WTC11 (cell line): ENCODE measurements around the gene RTN4. TPM values are rescaled to one million over a fixed set of nuclear protein-coding genes. Genes with fewer than 3 reads are reported as not detected.

Source experiments
- ATAC-seq: fragments of 200-7000 bp; cut with Tn5 transposase; 2 replicates; pipeline ENCODE4 v1.10.0; 2021; ENCODE audit warnings: mild to moderate bottlenecking, moderate library complexity
- CTCF ChIA-PET: fragments of 300-600 bp; sonication (Branson Sonifier 250); formaldehyde crosslinking; loops from one replicate; lab custom pipeline; 2021; ENCODE audit warnings: antibody characterized with exemption; lab: Charles Lee
- POLR2A ChIA-PET: fragments of 350-600 bp; sonication (Branson Sonifier 250); formaldehyde crosslinking; loops from one replicate; lab custom pipeline; 2021; ENCODE audit warnings: antibody characterized with exemption; lab: Charles Lee
- DNase-seq: peaks from one replicate; pipeline ENCODE4 v3.0.0; 2021; ENCODE audit warnings: low spot score
- H3K27ac Mint-ChIP-seq: 2 replicates; pipeline ENCODE4 v1.8.0; 2021; ENCODE audit warnings: mixed read lengths
- H3K27me3 Mint-ChIP-seq: 2 replicates; pipeline ENCODE4 v1.8.0; 2021; ENCODE audit warnings: low read depth, mild to moderate bottlenecking, moderate library complexity, mixed read lengths
- H3K36me3 Mint-ChIP-seq: 2 replicates; pipeline ENCODE4 v1.8.0; 2021; ENCODE audit warnings: mixed read lengths
- H3K4me1 Mint-ChIP-seq: 2 replicates; pipeline ENCODE4 v1.8.0; 2022; ENCODE audit warnings: mixed read lengths
- H3K4me3 Mint-ChIP-seq: 2 replicates; pipeline ENCODE4 v1.8.0; 2021; ENCODE audit warnings: mild to moderate bottlenecking, moderate library complexity, mixed read lengths
- H3K9me3 Mint-ChIP-seq: 2 replicates; pipeline ENCODE4 v1.8.0; 2021; ENCODE audit warnings: mixed read lengths
- CREB1 ChIP-seq: sonication (generic); formaldehyde crosslinking; IDR thresholded peaks from 2 replicates; pipeline ENCODE4 v1.8.0; 2023; ENCODE audit warnings: mild to moderate bottlenecking, missing genetic modification reagents
- ESRRA ChIP-seq: sonication (generic); formaldehyde crosslinking; IDR thresholded peaks from 2 replicates; pipeline ENCODE4 v1.8.1; 2022; ENCODE audit warnings: mild to moderate bottlenecking, missing genetic modification reagents, borderline replicate concordance
- FOXJ3 ChIP-seq: sonication (generic); formaldehyde crosslinking; IDR thresholded peaks from 2 replicates; pipeline ENCODE4 v1.9.0; 2021; ENCODE audit warnings: missing genetic modification reagents, mild to moderate bottlenecking, borderline replicate concordance
- FOXK1 ChIP-seq: sonication (generic); formaldehyde crosslinking; IDR thresholded peaks from 2 replicates; pipeline ENCODE4 v1.8.0; 2022; ENCODE audit warnings: mild to moderate bottlenecking, moderate library complexity, missing genetic modification reagents
- KAT7 ChIP-seq: sonication (generic); formaldehyde crosslinking; IDR thresholded peaks from 2 replicates; pipeline ENCODE4 v1.8.1; 2023; ENCODE audit warnings: missing genetic modification reagents, mild to moderate bottlenecking, borderline replicate concordance
- MXD4 ChIP-seq: fragments of 250-450 bp; sonication (Bioruptor Pico); IDR thresholded peaks from 2 replicates; pipeline ENCODE4 v1.8.0; 2021; ENCODE audit warnings: mild to moderate bottlenecking, moderate library complexity, borderline replicate concordance
- NR2C2 ChIP-seq: sonication (generic); formaldehyde crosslinking; IDR thresholded peaks from 2 replicates; pipeline ENCODE4 v1.8.0; 2022; ENCODE audit warnings: mild to moderate bottlenecking, missing genetic modification reagents
- PRRX2 ChIP-seq: fragments of 250-450 bp; sonication (Bioruptor Pico); IDR thresholded peaks from 2 replicates; pipeline ENCODE4 v1.8.0; 2021; ENCODE audit warnings: mild to moderate bottlenecking
- RELA ChIP-seq: sonication (generic); formaldehyde crosslinking; IDR thresholded peaks from 2 replicates; pipeline ENCODE4 v1.8.1; 2022; ENCODE audit warnings: missing genetic modification reagents, mild to moderate bottlenecking, borderline replicate concordance
- SMAD3 ChIP-seq: sonication (generic); formaldehyde crosslinking; IDR thresholded peaks from 2 replicates; pipeline ENCODE4 v1.8.0; 2022; ENCODE audit warnings: missing genetic modification reagents, mild to moderate bottlenecking, borderline replicate concordance
- SMAD4 ChIP-seq: sonication (generic); formaldehyde crosslinking; IDR thresholded peaks from 2 replicates; pipeline ENCODE4 v1.8.0; 2022; ENCODE audit warnings: mild to moderate bottlenecking, missing genetic modification reagents
- TEAD1 ChIP-seq: sonication (generic); formaldehyde crosslinking; IDR thresholded peaks from 2 replicates; pipeline ENCODE4 v1.8.0; 2022; ENCODE audit warnings: mild to moderate bottlenecking, missing genetic modification reagents
- ZNF121 ChIP-seq: sonication (generic); formaldehyde crosslinking; IDR thresholded peaks from 2 replicates; pipeline ENCODE4 v1.8.0; 2023; ENCODE audit warnings: missing genetic modification reagents
- ZNF138 ChIP-seq: sonication (generic); formaldehyde crosslinking; conservative IDR thresholded peaks from 2 replicates; pipeline ENCODE4 v1.8.1; 2022; ENCODE audit warnings: mild to moderate bottlenecking, moderate library complexity, missing genetic modification reagents
- ZNF219 ChIP-seq: sonication (generic); formaldehyde crosslinking; IDR thresholded peaks from 2 replicates; pipeline ENCODE4 v1.8.0; 2023; ENCODE audit warnings: missing genetic modification reagents, mild to moderate bottlenecking, borderline replicate concordance
- ZNF232 ChIP-seq: sonication (generic); formaldehyde crosslinking; IDR thresholded peaks from 2 replicates; pipeline ENCODE4 v1.8.0; 2022; ENCODE audit warnings: mild to moderate bottlenecking, missing genetic modification reagents
- ZNF263 ChIP-seq: sonication (generic); formaldehyde crosslinking; IDR thresholded peaks from 2 replicates; pipeline ENCODE4 v1.8.1; 2022; ENCODE audit warnings: low read depth, mild to moderate bottlenecking, moderate library complexity, missing genetic modification reagents
- total RNA-seq: library from RNA; stranded (reverse); gene quantifications from 3 replicates; pipeline ENCODE4 v1.2.3, GENCODE V29; 2021
- TF ChIP-seq, protein P1 (sequence below): sonication (generic); formaldehyde crosslinking; IDR thresholded peaks from 2 replicates; pipeline ENCODE4 v1.8.1; 2022; ENCODE audit warnings: mild to moderate bottlenecking, moderate library complexity, missing genetic modification reagents
- TF ChIP-seq, protein P2 (sequence below): fragments of 250-450 bp; sonication (Bioruptor Pico); IDR thresholded peaks from 2 replicates; pipeline ENCODE4 v1.9.0; 2021; ENCODE audit warnings: mild to moderate bottlenecking
- TF ChIP-seq, protein P3 (sequence below): sonication (generic); formaldehyde crosslinking; IDR thresholded peaks from 2 replicates; pipeline ENCODE4 v1.8.1; 2022; ENCODE audit warnings: low read depth, mild to moderate bottlenecking, moderate library complexity, missing genetic modification reagents, borderline replicate concordance
- TF ChIP-seq, protein P4 (sequence below): sonication (generic); formaldehyde crosslinking; IDR thresholded peaks from 2 replicates; pipeline ENCODE4 v1.8.0; 2022; ENCODE audit warnings: mild to moderate bottlenecking, missing genetic modification reagents
- TF ChIP-seq, protein P5 (sequence below): sonication (generic); formaldehyde crosslinking; IDR thresholded peaks from 2 replicates; pipeline ENCODE4 v1.8.1; 2022; ENCODE audit warnings: low read depth, missing genetic modification reagents, borderline replicate concordance
- TF ChIP-seq, protein P6 (sequence below): sonication (generic); formaldehyde crosslinking; IDR thresholded peaks from 2 replicates; pipeline ENCODE4 v1.8.0; 2023; ENCODE audit warnings: missing genetic modification reagents, mild to moderate bottlenecking, borderline replicate concordance

The RTN4 gene
- total RNA-seq, 1 experiment from 2014 or later = 202 TPM

DNA sequence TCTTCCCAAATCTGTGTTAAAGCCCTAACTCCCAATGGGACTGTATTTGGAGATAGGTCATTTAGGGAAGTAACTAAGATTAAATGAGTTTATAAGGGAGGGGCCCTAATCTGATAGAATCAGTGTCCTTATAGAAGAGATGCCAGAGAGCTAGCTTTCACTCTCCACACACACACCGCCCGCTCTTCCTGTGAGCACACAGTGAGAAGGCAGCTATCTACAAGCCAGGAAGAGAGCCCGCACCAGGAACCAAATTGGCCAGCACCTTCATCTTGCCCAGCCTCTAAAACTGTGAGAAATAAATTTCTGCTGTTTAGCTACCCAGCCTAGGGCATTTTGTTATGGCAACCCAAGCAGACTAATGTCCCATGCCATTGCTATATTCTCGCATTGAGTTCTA lies 125.2 kb downstream of the RTN4 start:
- TF ChIP-seq KAT7 (CRISPR knock-in tag) (no peak), ZNF232 (CRISPR knock-in tag) (no peak), FOXK1 (CRISPR knock-in tag) (no peak), RELA (CRISPR knock-in tag) (no peak), ZNF121 (CRISPR knock-in tag) (no peak), ZNF219 (CRISPR knock-in tag) (no peak), ZNF138 (CRISPR knock-in tag) (no peak), ZNF263 (CRISPR knock-in tag) (no peak), SMAD3 (CRISPR knock-in tag) (no peak), TEAD1 (CRISPR knock-in tag) (no peak), NR2C2 (CRISPR knock-in tag) (no peak), MXD4 (no peak)
- TF ChIP-seq, protein P1, sequence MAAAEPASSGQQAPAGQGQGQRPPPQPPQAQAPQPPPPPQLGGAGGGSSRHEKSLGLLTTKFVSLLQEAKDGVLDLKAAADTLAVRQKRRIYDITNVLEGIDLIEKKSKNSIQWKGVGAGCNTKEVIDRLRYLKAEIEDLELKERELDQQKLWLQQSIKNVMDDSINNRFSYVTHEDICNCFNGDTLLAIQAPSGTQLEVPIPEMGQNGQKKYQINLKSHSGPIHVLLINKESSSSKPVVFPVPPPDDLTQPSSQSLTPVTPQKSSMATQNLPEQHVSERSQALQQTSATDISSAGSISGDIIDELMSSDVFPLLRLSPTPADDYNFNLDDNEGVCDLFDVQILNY (CRISPR knock-in tag) = no peak
- TF ChIP-seq, protein P2, sequence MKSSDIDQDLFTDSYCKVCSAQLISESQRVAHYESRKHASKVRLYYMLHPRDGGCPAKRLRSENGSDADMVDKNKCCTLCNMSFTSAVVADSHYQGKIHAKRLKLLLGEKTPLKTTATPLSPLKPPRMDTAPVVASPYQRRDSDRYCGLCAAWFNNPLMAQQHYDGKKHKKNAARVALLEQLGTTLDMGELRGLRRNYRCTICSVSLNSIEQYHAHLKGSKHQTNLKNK = no peak
- TF ChIP-seq, protein P3, sequence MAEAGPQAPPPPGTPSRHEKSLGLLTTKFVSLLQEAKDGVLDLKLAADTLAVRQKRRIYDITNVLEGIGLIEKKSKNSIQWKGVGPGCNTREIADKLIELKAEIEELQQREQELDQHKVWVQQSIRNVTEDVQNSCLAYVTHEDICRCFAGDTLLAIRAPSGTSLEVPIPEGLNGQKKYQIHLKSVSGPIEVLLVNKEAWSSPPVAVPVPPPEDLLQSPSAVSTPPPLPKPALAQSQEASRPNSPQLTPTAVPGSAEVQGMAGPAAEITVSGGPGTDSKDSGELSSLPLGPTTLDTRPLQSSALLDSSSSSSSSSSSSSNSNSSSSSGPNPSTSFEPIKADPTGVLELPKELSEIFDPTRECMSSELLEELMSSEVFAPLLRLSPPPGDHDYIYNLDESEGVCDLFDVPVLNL (CRISPR knock-in tag) = no peak
- TF ChIP-seq, protein P4, sequence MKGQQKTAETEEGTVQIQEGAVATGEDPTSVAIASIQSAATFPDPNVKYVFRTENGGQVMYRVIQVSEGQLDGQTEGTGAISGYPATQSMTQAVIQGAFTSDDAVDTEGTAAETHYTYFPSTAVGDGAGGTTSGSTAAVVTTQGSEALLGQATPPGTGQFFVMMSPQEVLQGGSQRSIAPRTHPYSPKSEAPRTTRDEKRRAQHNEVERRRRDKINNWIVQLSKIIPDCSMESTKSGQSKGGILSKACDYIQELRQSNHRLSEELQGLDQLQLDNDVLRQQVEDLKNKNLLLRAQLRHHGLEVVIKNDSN = no peak
- no peak for ATAC-seq

DNA sequence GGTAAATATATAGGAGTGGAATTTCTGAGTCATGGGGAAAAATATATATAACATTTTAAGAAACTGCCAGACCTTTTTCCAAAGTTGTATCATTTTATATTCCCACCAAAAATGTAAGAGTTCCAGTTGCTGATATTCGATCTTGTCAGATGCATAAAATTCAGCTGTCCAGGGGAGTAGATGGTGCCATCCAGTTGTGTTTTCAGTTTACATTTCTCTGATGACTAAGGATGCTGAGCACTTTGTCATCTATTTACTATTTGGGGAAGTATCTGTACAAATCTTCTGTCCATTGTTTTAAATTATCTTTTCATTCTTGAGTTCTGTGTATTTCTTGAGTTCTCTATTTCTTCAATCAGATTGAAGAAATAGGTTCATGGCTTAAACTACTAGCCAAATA lies 126.1 kb downstream of the RTN4 start:
- ChIA-PET POLR2A (no interaction called here), CTCF (no interaction called here)
- H3K27me3 Mint-ChIP-seq = no peaks in the 10 kb centered on the region
- H3K9me3 Mint-ChIP-seq = peaks cover 9% of the 10 kb centered on the region; the same call in 1 of the 2 replicates
- ATAC-seq = no peak
- H3K36me3 Mint-ChIP-seq = no peaks in the 10 kb centered on the region
- no peak overlapping the region for H3K4me3 Mint-ChIP-seq
- TF ChIP-seq, protein P5, sequence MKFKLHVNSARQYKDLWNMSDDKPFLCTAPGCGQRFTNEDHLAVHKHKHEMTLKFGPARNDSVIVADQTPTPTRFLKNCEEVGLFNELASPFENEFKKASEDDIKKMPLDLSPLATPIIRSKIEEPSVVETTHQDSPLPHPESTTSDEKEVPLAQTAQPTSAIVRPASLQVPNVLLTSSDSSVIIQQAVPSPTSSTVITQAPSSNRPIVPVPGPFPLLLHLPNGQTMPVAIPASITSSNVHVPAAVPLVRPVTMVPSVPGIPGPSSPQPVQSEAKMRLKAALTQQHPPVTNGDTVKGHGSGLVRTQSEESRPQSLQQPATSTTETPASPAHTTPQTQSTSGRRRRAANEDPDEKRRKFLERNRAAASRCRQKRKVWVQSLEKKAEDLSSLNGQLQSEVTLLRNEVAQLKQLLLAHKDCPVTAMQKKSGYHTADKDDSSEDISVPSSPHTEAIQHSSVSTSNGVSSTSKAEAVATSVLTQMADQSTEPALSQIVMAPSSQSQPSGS (CRISPR knock-in tag) = no peak
- TF ChIP-seq NR2C2 (CRISPR knock-in tag) = no peak
- no peak for TF ChIP-seq SMAD4 (CRISPR knock-in tag)
- TF ChIP-seq, protein P6, sequence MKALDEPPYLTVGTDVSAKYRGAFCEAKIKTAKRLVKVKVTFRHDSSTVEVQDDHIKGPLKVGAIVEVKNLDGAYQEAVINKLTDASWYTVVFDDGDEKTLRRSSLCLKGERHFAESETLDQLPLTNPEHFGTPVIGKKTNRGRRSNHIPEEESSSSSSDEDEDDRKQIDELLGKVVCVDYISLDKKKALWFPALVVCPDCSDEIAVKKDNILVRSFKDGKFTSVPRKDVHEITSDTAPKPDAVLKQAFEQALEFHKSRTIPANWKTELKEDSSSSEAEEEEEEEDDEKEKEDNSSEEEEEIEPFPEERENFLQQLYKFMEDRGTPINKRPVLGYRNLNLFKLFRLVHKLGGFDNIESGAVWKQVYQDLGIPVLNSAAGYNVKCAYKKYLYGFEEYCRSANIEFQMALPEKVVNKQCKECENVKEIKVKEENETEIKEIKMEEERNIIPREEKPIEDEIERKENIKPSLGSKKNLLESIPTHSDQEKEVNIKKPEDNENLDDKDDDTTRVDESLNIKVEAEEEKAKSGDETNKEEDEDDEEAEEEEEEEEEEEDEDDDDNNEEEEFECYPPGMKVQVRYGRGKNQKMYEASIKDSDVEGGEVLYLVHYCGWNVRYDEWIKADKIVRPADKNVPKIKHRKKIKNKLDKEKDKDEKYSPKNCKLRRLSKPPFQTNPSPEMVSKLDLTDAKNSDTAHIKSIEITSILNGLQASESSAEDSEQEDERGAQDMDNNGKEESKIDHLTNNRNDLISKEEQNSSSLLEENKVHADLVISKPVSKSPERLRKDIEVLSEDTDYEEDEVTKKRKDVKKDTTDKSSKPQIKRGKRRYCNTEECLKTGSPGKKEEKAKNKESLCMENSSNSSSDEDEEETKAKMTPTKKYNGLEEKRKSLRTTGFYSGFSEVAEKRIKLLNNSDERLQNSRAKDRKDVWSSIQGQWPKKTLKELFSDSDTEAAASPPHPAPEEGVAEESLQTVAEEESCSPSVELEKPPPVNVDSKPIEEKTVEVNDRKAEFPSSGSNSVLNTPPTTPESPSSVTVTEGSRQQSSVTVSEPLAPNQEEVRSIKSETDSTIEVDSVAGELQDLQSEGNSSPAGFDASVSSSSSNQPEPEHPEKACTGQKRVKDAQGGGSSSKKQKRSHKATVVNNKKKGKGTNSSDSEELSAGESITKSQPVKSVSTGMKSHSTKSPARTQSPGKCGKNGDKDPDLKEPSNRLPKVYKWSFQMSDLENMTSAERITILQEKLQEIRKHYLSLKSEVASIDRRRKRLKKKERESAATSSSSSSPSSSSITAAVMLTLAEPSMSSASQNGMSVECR = no peak
- no peak for TF ChIP-seq ZNF232 (CRISPR knock-in tag)
- TF ChIP-seq FOXJ3 (CRISPR knock-in tag) = no peak
- no peak for TF ChIP-seq PRRX2 (CRISPR knock-in tag)
- TF ChIP-seq ESRRA (CRISPR knock-in tag) = no peak
- no peak for TF ChIP-seq CREB1 (CRISPR knock-in tag)
- no peak for DNase-seq
- H3K4me1 Mint-ChIP-seq = peaks cover 5% of the 10 kb centered on the region
- H3K27ac Mint-ChIP-seq = no peak overlapping the region

More for the DNA sequence above, 125.2 kb downstream of the RTN4 start:
- ChIA-PET POLR2A (no interaction called here), CTCF (no interaction called here)
- no peak for DNase-seq
- no peaks in the 10 kb centered on the region for H3K27me3 Mint-ChIP-seq
- peaks cover 5% of the 10 kb centered on the region for H3K4me1 Mint-ChIP-seq
- H3K27ac Mint-ChIP-seq = no peak overlapping the region
- peaks cover 9% of the 10 kb centered on the region; the same call in 1 of the 2 replicates for H3K9me3 Mint-ChIP-seq
- no peak overlapping the region for H3K4me3 Mint-ChIP-seq
- no peaks in the 10 kb centered on the region for H3K36me3 Mint-ChIP-seq
